Ascending aorta (tissue), 2 donors: ENCODE measurements around the gene MBD4. TPM values are rescaled to one million over a fixed set of nuclear protein-coding genes. Genes with fewer than 3 reads are reported as not detected.
"Not testable (repeated sequence)": the region's sequence is repeated elsewhere in the genome, so short reads cannot be mapped to it uniquely, and the experiment has no call there.

Experiments used
- DNase-seq, 2 donors: peaks; one replicate each; pipeline ENCODE4 v3.0.0-alpha.2; 2019; ENCODE audit warnings: low spot score in 2 of 2
- H3K27ac ChIP-seq, 2 donors: fragments of 200-600 bp; sonication (generic); one replicate each; pipeline ENCODE4 v1.5.1; 2016 to 2017; ENCODE audit warnings: mild to moderate bottlenecking in 1 of 2
- H3K27me3 ChIP-seq: fragments of 200-600 bp; sonication (generic); one replicate; pipeline ENCODE4 v1.5.1; 2017
- H3K36me3 ChIP-seq, 2 donors: fragments of 200-600 bp; sonication (generic); one replicate each; pipeline ENCODE4 v1.5.1; 2016
- H3K4me1 ChIP-seq, 2 donors: fragments of 200-600 bp; sonication (generic); one replicate each; pipeline ENCODE4 v1.5.1; 2016 to 2017; ENCODE audit warnings: mild to moderate bottlenecking in 1 of 2
- H3K4me3 ChIP-seq, 2 donors: fragments of 200-600 bp; sonication (generic); one replicate each; pipeline ENCODE4 v1.5.1; 2016 to 2017; ENCODE audit warnings: mild to moderate bottlenecking in 1 of 2
- H3K9me3 ChIP-seq, 2 donors: fragments of 200-600 bp; sonication (generic); one replicate each; pipeline ENCODE4 v1.5.1; 2016
- CTCF ChIP-seq, 3 experiments: fragments of 200-600 bp in 2 of 3; fragments of 450-650 bp in 1 of 3; sonication (generic) in 2 of 3; IDR thresholded peaks; one replicate each; pipeline ENCODE4 v1.5.1; 2016 to 2019; ENCODE audit warnings: antibody characterized with exemption in 3 of 3, mild to moderate bottlenecking in 1 of 3, moderate library complexity in 1 of 3
- intact Hi-C: fragments of 100-400 bp; cut with DNase I; formaldehyde crosslinking; loops from one replicate; pipeline ENCODE4 v1.15.1; 2023
- total RNA-seq: library from RNA; depleted of rRNA; stranded (reverse); fragments of >200 nt; gene quantifications from one replicate; pipeline ENCODE4 v1.1.0, GENCODE V29; 2016

The MBD4 gene
- total RNA-seq, 1 donor from 2014 or later: 57.6 TPM

DNA sequence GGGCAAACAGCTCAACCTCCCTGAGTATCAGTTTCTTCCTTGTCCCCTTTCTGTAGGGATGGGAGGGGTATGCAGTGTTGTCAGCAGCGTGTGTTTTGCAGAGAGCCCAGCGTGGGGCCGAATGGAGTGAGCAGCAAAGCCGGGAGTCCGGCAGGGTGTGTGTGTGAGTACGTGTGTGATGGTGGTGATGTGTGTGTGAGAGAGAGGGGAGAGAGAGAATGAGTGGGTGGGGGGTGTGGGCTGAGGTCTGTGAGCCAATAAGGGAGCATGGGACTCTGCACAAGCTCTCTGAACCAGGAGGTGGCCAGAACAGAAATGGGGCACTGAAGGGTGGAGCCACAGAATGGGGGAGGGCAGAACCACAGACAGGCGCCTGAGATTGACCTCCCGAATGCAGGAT is 44.1 kb upstream of the MBD4 start:
- Histone ChIP-seq H3K36me3 (peaks cover 19 to 33% of the 10 kb centered on the region in 2 donors), H3K4me3 (no peak overlapping the region), H3K27me3 (no peaks in the 10 kb centered on the region), H3K27ac (no peak overlapping the region), H3K4me1 (peaks cover 12 to 30% of the 10 kb centered on the region in 2 donors), H3K9me3 (no peaks in the 10 kb centered on the region)
- intact Hi-C loops: loop anchor here (5.0 kb wide), 1 partner anchor 42 kb away; the partner anchor contains the start of gene IFT122
- no peak for TF ChIP-seq CTCF (IDR thresholded peaks at IDR 0.05)
- DNase-seq: no peak

DNA sequence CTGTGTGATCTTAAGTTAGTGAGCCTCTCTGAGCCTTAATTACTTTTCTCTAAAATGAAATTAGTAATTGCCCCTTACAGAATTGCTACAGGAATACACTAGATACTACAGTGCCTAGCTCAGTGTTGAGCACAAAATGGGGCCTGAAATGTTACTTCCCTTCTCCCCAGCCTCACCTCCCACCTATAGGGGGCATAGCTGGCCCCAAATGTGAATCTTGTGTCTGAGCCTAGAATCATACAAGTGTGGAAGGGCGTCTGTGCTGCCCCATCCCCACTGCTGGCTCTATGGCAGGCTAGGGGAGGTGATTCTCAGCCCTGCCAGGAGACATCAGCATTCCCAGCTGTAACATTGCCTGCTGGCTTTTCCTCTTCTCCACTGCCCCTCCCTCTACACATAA is 43.0 kb upstream of the MBD4 start:
- no peak for DNase-seq
- no peaks in the 10 kb centered on the region for H3K27me3 ChIP-seq
- intact Hi-C loops: loop anchor here (5.0 kb wide), 1 partner anchor 40 kb away; the partner anchor contains the start of gene IFT122
- peaks cover 30 to 44% of the 10 kb centered on the region in 2 donors for H3K36me3 ChIP-seq
- peaks cover 12 to 25% of the 10 kb centered on the region in 2 donors for H3K4me1 ChIP-seq
- TF ChIP-seq CTCF (IDR thresholded peaks at IDR 0.05): no peak
- H3K27ac ChIP-seq: no peak overlapping the region
- H3K4me3 ChIP-seq: no peak overlapping the region
- H3K9me3 ChIP-seq: no peaks in the 10 kb centered on the region

DNA sequence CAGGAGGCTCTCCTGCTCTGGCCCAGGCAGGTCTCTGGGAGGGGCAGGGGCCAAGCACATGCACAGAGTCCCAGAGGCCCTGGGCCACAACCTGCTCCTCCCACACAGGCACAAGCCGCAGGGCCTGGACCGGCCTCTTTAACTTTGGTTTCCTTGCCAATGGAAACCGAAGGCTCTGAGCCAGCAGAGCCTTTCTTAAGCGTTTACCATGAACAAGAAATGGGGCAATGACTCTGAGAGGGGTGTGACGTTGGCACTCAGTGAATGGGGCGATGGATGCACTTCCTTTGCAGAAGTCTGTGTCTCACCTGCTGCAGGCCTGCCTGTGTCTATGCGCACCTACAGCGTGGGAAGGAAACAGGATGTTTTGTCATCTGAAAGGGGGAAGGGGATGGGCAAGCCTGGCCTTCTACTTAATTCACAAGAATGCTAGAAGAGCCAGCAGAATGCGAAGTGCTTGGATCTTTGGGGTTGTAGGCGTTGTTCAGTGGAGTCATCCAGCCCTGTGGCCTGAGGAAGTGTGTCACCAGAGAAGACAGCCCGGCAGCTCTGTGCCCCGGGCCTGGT is 42.1 kb upstream of the MBD4 start:
- TF ChIP-seq CTCF (IDR thresholded peaks at IDR 0.05): no peak
- Histone ChIP-seq H3K4me3 (no peak overlapping the region), H3K4me1 (peaks cover 12 to 17% of the 10 kb centered on the region in 2 donors), H3K27me3 (no peaks in the 10 kb centered on the region), H3K9me3 (no peaks in the 10 kb centered on the region), H3K36me3 (peaks cover 34 to 51% of the 10 kb centered on the region in 2 donors), H3K27ac (peak overlapping the region in 1 of 2 donors; percentile 54)
- peak in 1 of 2 donors; percentile 79 for DNase-seq
- intact Hi-C loops: loop anchor here (5.0 kb wide), 1 partner anchor 40 kb away; the partner anchor contains the start of gene IFT122

DNA sequence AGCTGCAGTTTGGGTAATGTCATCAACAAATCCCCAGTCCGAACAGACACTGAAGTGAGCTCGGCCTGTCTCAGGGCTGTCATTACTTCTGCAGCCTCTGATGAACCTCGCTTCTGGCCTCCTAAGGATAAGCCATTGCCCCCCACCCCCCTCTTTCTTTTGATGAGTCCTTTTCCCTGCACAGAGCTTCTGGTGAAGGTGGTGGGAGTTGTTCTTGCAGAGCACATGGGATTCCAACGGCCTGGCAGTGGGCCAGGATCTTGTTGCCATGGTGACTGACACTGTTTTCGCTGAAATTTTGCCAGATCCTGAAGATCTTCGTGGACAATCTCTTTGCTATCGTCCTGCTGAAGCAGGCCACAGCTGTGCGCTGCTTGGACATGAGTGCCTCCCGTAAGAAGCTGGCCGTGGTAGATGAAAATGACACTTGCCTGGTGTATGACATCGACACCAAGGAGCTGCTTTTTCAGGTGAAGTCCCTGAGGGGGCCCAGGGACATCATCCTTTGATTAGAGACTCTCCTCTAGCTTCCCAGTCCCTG is 41.5 kb upstream of the MBD4 start:
- not testable (repeated sequence) for DNase-seq
- H3K36me3 ChIP-seq: peaks cover 34 to 56% of the 10 kb centered on the region in 2 donors

GRCh38 chr3:129476586-129476985 is 36.8 kb upstream of the MBD4 start:
- TF ChIP-seq CTCF (IDR thresholded peaks at IDR 0.05): no peak
- no peak overlapping the region for H3K4me3 ChIP-seq
- no peak for DNase-seq
- H3K4me1 ChIP-seq: peaks cover 0 to 1% of the 10 kb centered on the region in 2 donors
- no peaks in the 10 kb centered on the region for H3K27me3 ChIP-seq
- H3K36me3 ChIP-seq: peaks cover 37 to 54% of the 10 kb centered on the region in 2 donors
- no peak overlapping the region for H3K27ac ChIP-seq
- intact Hi-C loops: no loop called here
- H3K9me3 ChIP-seq: no peaks in the 10 kb centered on the region

More for the DNA sequence above, 41.5 kb upstream of the MBD4 start:
- Histone ChIP-seq H3K27ac (peak overlapping the region in 1 of 2 donors; percentile 54), H3K4me1 (peaks cover 7 to 12% of the 10 kb centered on the region in 2 donors)
- not testable (repeated sequence) for H3K9me3 ChIP-seq, H3K27me3 ChIP-seq, H3K4me3 ChIP-seq
- intact Hi-C loops: loop anchor here (5.0 kb wide), 1 partner anchor 39 kb away; the partner anchor contains the start of gene IFT122

- H3K9me3 ChIP-seq: no peaks in the 10 kb centered on the region
- no peak overlapping the region for H3K4me3 ChIP-seq
- no peaks in the 10 kb centered on the region for H3K27me3 ChIP-seq
- no peaks in the 10 kb centered on the region for H3K4me1 ChIP-seq
- DNase-seq: no peak
- TF ChIP-seq CTCF (IDR thresholded peaks at IDR 0.05): no peak
- intact Hi-C loops: no loop called here
- peaks cover 37 to 60% of the 10 kb centered on the region in 2 donors for H3K36me3 ChIP-seq
- no peak overlapping the region for H3K27ac ChIP-seq
These were observed 36.1 kb upstream of the MBD4 start for GRCh38 chr3:129475863-129476262.
